ENCODE measurements around the gene HGFAC.

HGFAC gene

DNA sequence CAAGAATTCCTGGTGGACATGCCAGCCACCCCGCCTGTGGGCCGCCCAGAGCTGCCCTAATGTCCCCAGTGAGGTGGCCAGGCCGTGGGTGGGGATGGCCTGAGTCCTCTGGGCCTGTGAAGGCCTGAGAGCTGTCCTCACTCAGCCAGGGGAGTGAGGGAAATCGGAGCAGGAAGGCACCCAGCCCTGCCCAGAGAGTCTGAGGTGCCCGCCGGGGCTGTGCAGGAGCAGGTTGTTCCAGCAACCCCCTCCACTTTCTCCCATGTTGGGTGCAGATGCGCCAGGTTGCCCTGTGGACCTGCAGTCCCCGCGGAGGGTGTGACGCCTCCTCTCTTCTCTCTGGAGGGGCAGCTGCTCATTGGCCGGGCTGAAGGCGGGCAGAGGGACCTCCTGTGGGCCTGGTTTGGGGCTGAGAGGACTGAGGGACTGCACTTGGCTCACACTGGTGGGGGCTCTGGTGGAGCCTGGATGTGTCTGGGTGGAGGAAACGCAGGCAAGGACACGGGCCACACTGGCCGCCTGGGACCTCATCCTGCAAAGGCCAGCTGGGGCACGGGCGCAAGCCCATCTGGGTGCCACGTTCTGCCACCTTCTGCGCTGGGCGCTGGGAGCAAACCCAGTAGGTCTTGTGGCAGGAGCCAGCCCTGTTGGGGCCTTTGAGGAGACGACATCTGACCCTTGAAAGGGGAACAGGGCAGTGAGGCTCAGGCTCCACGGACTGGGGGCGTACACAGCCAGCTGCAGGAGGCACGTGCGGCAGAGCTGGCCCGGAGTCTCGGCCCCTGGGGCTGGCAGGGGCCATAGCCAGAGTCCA, 35.4 kb downstream of the HGFAC start:
- no peak for DNase-seq

DNA sequence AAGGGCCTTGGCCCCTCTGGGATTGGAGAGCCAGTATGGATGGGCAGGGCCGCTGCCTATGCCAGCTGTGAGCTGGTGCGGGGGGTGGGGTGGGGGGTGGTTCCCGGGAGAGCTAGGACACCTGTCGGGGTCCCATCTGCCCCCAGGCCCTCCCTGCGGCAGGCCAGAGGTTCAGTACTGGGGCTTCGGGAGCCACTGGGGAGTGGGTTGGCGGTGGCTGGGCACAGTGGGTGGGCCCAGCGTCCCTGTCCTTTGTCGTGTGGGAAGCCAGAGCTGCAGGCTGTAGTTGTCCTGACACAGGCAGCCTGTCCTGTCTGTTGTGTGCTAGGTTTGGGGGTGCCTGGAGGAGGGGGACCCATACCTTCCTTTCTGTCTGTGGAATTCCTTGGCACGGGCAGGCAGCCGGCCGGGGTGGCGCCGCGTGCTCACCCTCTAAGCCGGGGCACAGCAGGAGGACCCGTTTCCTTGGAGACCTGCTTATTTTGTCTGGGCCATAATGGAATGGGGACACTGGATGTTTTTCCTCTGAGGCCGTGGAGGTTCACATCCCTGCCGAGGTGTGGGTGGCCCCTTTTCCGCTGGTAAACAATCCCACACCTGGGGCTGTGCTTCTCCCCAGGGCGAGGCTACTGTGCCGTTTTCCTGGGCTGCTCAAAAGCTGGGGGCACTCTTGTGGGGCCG, 36.1 kb downstream of the HGFAC start:
- DNase-seq = peak; percentile 77

DNA sequence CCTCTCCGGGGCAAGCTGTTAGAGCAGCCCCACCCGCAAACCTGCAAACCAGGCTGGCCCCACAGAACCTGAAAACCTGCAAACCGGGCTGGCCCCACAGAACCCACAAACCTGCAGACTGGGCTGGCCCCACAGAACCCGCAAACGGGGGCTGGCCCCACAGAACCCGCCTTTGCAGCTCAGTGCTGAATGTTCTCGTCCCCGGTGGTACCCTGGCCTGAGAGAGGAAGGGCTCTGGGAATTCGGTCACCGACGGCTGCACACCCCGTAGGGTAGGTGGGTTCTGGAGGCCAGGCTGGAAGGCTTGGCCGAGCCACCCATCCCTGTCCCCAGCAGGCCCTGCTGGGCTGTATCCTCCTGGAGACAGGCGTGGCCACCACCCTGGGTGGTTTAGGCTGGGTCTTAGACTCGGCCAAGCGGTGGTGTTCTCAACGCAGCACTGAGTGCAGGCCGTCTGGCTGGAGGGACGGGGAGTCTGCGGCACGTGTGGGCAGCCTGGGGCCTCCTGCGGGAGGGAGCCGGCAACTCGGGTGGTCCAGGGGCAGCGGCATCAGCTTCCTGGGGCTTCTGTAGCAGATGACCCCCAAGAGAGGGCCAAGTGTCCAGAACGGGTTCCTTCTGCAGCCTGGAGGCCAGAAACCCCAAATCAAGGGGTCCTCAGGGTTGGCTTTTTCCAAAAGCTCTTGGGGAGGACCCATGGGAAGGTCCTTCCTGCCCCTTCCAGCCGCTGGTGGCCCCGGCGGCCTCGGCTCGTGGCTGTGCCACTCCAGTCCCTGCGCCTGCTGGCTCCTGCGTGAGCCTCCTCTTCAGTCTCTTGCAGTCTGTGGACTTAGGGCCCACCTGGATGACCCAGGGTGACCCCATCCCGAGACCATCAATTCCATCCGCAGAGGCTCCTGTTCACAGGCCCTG, 36.9 kb downstream of the HGFAC start:
- DNase-seq = peak; percentile 44

GRCh38 chr4:3479358-3480101, 37.8 kb downstream of the HGFAC start:
- DNase-seq = no peak

DNA sequence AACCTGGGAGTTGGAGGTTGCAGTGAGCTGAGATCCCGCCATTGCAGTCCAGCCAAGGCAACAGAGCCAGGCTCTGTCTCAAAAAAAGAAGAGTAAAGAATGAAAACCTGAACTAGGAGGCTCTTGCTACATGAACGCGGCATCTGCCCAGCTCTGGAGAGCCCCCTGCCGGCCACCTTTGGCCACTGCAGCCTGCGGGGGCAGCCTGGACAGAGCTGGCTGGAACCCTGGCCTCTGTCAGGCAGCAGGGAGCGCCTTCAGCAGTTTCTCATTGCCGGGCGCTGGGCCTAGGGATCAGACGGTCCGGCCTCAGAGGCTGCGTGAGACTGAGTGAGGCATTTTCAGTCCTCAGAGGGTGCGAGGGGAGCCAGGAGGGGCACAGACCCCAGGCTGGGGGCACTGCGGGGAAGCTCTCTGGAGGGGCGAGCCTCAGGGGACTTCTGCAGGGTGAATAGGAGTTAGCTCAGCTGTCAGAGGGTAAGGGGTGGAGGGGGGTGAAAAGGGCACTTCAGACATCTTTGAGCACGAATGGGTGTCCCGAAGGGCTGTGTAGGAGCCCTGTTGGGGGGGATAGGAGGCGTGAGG, 38.9 kb downstream of the HGFAC start:
- peak; percentile 95 for DNase-seq

- DNase-seq = no peak
Observed at GRCh38 chr4:3481113-3481531, 39.4 kb downstream of the HGFAC start.

GRCh38 chr4:3481783-3482393, 40.1 kb downstream of the HGFAC start:
- DNase-seq = peak; percentile 43

GRCh38 chr4:3482707-3483106, 40.9 kb downstream of the HGFAC start:
- no peak for DNase-seq

DNA sequence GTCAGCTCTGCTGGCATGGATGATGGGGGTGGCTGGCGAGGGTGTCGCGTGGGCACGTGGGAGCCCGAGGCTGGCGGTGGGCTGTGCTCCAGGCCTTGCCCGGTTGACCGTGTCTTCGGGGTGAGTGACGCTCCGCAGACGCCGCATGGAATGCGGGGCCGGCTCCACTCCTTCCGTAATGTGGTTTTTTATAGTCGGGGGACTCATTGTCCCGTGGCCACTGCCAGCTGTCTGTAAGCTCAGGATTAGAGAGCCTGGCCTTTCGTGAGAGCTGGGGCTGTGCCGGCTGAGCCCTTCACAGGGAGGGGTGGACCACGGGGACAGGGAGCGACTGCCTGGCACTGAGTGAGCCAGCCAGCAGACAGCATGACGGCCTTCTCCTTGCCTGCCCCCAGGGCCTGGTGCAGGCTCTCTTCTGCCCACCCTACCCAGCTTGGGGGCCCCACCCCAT, 41.7 kb downstream of the HGFAC start:
- DNase-seq = peak; percentile 55

DNA sequence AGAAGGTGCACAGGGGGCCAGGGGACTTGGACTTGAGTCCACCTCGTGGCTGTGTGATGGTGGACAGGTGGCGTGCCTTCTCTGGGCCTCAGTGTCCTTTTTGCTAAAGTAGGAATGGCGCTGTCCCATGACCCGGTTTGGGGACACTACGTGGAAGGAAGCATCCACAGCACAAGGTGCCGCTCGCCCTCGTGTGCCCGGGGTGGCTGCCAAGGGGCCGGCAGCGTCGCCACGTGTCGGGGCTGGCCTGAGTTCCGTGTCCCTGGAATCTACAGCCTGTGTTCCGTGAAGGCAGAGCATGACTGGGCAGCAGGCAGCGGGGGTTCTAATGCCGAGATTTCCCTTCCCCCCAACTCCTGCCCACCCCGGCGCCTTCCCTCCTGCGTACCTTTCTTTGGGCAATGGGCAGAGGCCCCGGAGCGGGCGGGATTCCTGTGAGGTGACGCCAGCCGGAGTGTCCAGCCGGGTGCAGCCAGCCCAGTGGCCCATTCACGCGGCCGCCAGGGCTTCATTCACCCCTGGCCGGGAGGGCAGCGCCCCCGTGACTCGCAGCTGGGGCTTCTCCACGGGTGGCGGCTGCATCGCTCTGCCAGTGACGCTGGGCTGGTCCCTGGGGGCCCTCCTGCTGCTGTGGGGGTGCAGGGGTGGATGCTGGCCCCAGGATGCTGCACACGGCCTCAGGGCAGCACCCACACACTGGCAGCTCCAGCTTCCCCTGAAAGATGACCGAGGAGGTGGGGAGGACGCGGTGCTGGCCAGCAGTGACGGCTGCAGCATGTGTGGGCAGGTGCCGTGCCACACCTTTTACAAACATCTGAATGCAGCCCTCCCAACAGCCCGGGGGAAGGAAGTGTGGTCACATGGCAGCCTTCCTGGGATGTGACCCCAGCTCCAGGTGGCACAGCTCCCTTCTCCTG, 42.5 kb downstream of the HGFAC start:
- DNase-seq = peak; percentile 32

GRCh38 chr4:3485011-3485791, 43.4 kb downstream of the HGFAC start:
- no peak for DNase-seq

- peak; percentile 18 for DNase-seq
Observed at GRCh38 chr4:3485886-3486540, 44.2 kb downstream of the HGFAC start.

DNA sequence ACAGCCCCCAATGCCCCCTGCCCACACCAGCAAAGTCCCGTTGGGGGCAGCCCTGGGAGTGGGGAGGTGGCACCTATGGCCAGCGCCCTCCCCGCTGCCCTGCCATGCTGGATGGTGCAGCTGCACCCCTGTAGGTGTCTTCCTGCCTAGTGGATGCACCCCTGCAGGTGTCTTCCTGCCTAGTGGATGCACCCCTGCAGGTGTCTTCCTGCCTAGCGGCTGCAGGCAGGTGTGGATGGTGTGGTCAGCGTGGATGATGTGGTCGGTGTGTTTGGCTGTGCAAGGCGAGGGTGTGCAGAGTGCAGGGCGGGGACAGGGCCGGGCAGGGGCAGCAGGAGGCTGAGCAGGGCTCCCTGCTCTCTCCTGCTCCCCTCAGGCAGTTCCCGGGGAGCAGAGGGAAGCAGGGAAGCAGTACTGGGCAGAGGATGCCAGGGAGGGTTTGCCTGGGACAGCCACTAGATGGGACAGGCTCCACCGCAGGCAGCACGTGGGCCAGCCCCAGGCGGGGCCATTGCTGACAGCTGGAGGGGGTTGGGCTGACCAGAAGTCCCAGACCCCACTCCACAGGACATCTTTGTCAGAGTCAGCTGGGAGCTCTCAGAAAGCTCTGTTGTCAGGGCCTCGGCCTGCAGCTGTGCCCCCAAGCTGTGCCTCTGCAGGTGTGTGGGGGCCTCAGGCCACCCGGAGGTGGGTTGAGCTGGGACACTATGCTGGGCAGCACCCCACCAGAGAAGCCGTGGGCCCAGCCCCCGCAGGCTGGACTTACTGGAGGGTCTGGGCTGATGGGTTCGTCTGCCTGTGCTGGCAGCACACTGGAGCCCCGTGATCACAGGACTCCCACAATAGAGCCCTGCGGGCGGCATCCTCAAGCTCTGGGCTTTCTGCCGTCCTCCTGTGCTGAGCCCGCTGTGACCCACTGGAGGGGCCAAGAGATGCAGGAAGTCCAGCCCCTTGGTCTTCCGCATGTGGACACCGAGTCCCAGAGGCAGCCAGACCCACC, 45.1 kb downstream of the HGFAC start:
- peak; percentile 79 for DNase-seq

- DNase-seq = no peak
Observed at GRCh38 chr4:3487861-3488260, 46.1 kb downstream of the HGFAC start.

- no peak for DNase-seq
Observed at GRCh38 chr4:3488820-3489219, 47.1 kb downstream of the HGFAC start.

GRCh38 chr4:3489451-3489962, 47.7 kb downstream of the HGFAC start:
- DNase-seq = peak; percentile 50

GRCh38 chr4:3491681-3492405, 50.1 kb downstream of the HGFAC start:
- no peak for DNase-seq
